Liver (tissue), 9 donors: Measurements from ENCODE around the gene MAGOHB. TPM values are rescaled to one million over a fixed set of nuclear protein-coding genes. Genes with fewer than 3 reads are reported as not detected.

Experiments
- DNase-seq: peaks from one replicate; pipeline ENCODE4 v3.0.0-alpha.2; 2017; ENCODE audit warnings: low spot score
- H3K27ac ChIP-seq, 2 donors: one replicate each; pipeline ENCODE4 v1.7.0; 2013; ENCODE audit warnings: inconsistent platforms in 2 of 2, low read length in 2 of 2, control low read depth in 1 of 2, low read depth in 1 of 2, mild to moderate bottlenecking in 1 of 2
- H3K27me3 ChIP-seq, 4 donors: one replicate each; pipeline versions ENCODE4 v1.6.1 to v1.7.0; 2013; ENCODE audit warnings: low read length in 3 of 4, inconsistent platforms in 1 of 4, mild to moderate bottlenecking in 1 of 4, moderate library complexity in 1 of 4; ENCODE audit not compliant: control insufficient read depth in 4 of 4, insufficient read depth in 4 of 4
- H3K36me3 ChIP-seq, 4 donors: one replicate each; pipeline versions ENCODE4 v1.6.1 to v1.7.0; 2013; ENCODE audit warnings: low read length in 3 of 4, mild to moderate bottlenecking in 3 of 4, low read depth in 1 of 4, moderate library complexity in 1 of 4; ENCODE audit not compliant: control insufficient read depth in 4 of 4, insufficient read depth in 3 of 4
- H3K4me1 ChIP-seq, 4 donors: one replicate each; pipeline versions ENCODE4 v1.6.1 to v1.7.0; 2013; ENCODE audit warnings: low read length in 3 of 4, mild to moderate bottlenecking in 3 of 4, moderate library complexity in 1 of 4; ENCODE audit not compliant: control insufficient read depth in 4 of 4, insufficient read depth in 4 of 4
- H3K4me3 ChIP-seq, 3 donors: one replicate each; pipeline versions ENCODE4 v1.6.1 to v1.7.0; 2013; ENCODE audit warnings: low read length in 3 of 3, control low read depth in 1 of 3, low read depth in 1 of 3, mild to moderate bottlenecking in 1 of 3
- H3K9ac ChIP-seq, 2 donors: one replicate each; pipeline ENCODE4 v1.7.0; 2013; ENCODE audit warnings: low read length in 2 of 2, mild to moderate bottlenecking in 2 of 2, moderate library complexity in 2 of 2, control low read depth in 1 of 2, low read depth in 1 of 2
- H3K9me3 ChIP-seq, 4 donors: one replicate each; pipeline versions ENCODE4 v1.6.1 to v1.7.0; 2013; ENCODE audit warnings: low read length in 3 of 4; ENCODE audit not compliant: control insufficient read depth in 4 of 4
- CTCF ChIP-seq: fragments of 150-350 bp; IDR thresholded peaks from 2 replicates; pipeline ENCODE4 v1.5.1; 2017; ENCODE audit warnings: improper control_type of control experiment, low read depth, low read length; ENCODE audit not compliant: missing input control
- EGR1 ChIP-seq, 2 donors: IDR thresholded peaks; 2 replicates each; pipeline ENCODE4 v1.6.1; 2016 to 2018; ENCODE audit warnings: antibody characterized with exemption in 2 of 2, low read depth in 2 of 2
- FOXA1 ChIP-seq: IDR thresholded peaks from 2 replicates; pipeline ENCODE4 v1.6.1; 2016; ENCODE audit warnings: antibody characterized with exemption
- FOXA2 ChIP-seq: IDR thresholded peaks from 2 replicates; pipeline ENCODE4 v1.6.1; 2016; ENCODE audit warnings: antibody characterized with exemption
- GABPA ChIP-seq, 2 donors: IDR thresholded peaks in 1 of 2; conservative IDR thresholded peaks in 1 of 2; 2 replicates each; pipeline ENCODE4 v1.6.1; 2016; ENCODE audit warnings: antibody characterized with exemption in 2 of 2, mild to moderate bottlenecking in 1 of 2, moderate library complexity in 1 of 2
- HNF4A ChIP-seq, 2 donors: conservative IDR thresholded peaks; 2 replicates each; pipeline ENCODE4 v1.6.1; 2016; ENCODE audit warnings: antibody characterized with exemption in 2 of 2, mild to moderate bottlenecking in 2 of 2
- HNF4G ChIP-seq: IDR thresholded peaks from 2 replicates; pipeline ENCODE4 v1.6.1; 2016; ENCODE audit warnings: antibody characterized with exemption
- JUND ChIP-seq, 2 donors: IDR thresholded peaks; 2 replicates each; pipeline ENCODE4 v1.6.1; 2016; ENCODE audit warnings: antibody characterized with exemption in 2 of 2
- MAX ChIP-seq: IDR thresholded peaks from 2 replicates; pipeline ENCODE4 v1.6.1; 2016; ENCODE audit warnings: antibody characterized with exemption
- NR2F2 ChIP-seq: IDR thresholded peaks from 2 replicates; pipeline ENCODE4 v1.6.1; 2016; ENCODE audit warnings: antibody characterized with exemption
- RAD21 ChIP-seq, 2 donors: IDR thresholded peaks; 2 replicates each; pipeline ENCODE4 v1.6.1; 2016; ENCODE audit warnings: antibody characterized with exemption in 2 of 2, mild to moderate bottlenecking in 2 of 2
- REST ChIP-seq: IDR thresholded peaks from 2 replicates; pipeline ENCODE4 v1.6.1; 2016; ENCODE audit warnings: antibody characterized with exemption, mild to moderate bottlenecking
- RXRA ChIP-seq, 2 donors: IDR thresholded peaks; 2 replicates each; pipeline ENCODE4 v1.6.1; 2017 to 2018; ENCODE audit warnings: antibody characterized with exemption in 2 of 2, mild to moderate bottlenecking in 1 of 2
- SP1 ChIP-seq: IDR thresholded peaks from 2 replicates; pipeline ENCODE4 v1.6.1; 2018; ENCODE audit warnings: antibody characterized with exemption, mild to moderate bottlenecking
- TAF1 ChIP-seq: conservative IDR thresholded peaks from 2 replicates; pipeline ENCODE4 v1.6.1; 2016; ENCODE audit warnings: antibody characterized with exemption, mild to moderate bottlenecking
- YY1 ChIP-seq: IDR thresholded peaks from 2 replicates; pipeline ENCODE4 v1.6.1; 2016; ENCODE audit warnings: antibody characterized with exemption, mild to moderate bottlenecking
- ZBTB33 ChIP-seq: IDR thresholded peaks from 2 replicates; pipeline ENCODE4 v1.6.1; 2016; ENCODE audit warnings: antibody characterized with exemption
- WGBS: extraction: QIAGEN DNeasy Blood & Tissue Kit; methylation state at CpG from one replicate; pipeline ENCODE4 v1.1.7; 2013; 5-methylcytosine and 5-hydroxymethylcytosine counted together
- polyA plus RNA-seq, 2 donors: library from polyadenylated mRNA; stranded (reverse) in 1 of 2; unstranded in 1 of 2; fragments of 200-250 nt in 1 of 2; fragments of >200 nt in 1 of 2; fragmentation: Nextera tagmentation in 1 of 2; extraction: Ambion mirVana in 1 of 2; gene quantifications; one replicate each; pipeline versions ENCODE4 v1.2.1 to v1.2.3, GENCODE V29; 2013 to 2015
- total RNA-seq, 2 donors: library from RNA; depleted of rRNA; stranded (reverse); fragments of >200 nt; gene quantifications; one replicate each; pipeline ENCODE4 v1.2.3, GENCODE V29; 2014
- donor health status: healthy.
- donor health status: healthy.
- donor health status: healthy.
- donor health status: healthy.
- donor health status: healthy.

Gene MAGOHB
- total and polyA plus RNA-seq, 4 donors = 7.6 to 20.7 (median 8.9) TPM

GRCh38 chr12:10590966-10591365 is 22.4 kb downstream of the MAGOHB start:
- Histone ChIP-seq H3K9me3 (no peaks in the 10 kb centered on the region), H3K27me3 (no peaks in the 10 kb centered on the region), H3K27ac (no peak overlapping the region), H3K4me1 (no peaks in the 10 kb centered on the region), H3K9ac (no peak overlapping the region), H3K4me3 (no peak overlapping the region), H3K36me3 (no peaks in the 10 kb centered on the region)
- 97% methylated on average over 3 of the region's 3 CpGs for WGBS
- DNase-seq = no peak
- TF ChIP-seq RXRA (IDR thresholded peaks at IDR 0.05) (no peak), FOXA1 (no peak), GABPA (IDR thresholded peaks at IDR 0.05 in 1 of 2, conservative IDR thresholded peaks at IDR 0.05 in 1 of 2) (no peak), EGR1 (IDR thresholded peaks at IDR 0.05; ENCODE audit: low read depth in 2 of 2) (no peak), YY1 (no peak), NR2F2 (no peak), HNF4G (no peak), FOXA2 (no peak), SP1 (no peak), HNF4A (conservative IDR thresholded peaks at IDR 0.05) (no peak), JUND (IDR thresholded peaks at IDR 0.05) (no peak), TAF1 (no peak), REST (no peak), CTCF (no peak), MAX (no peak)

- H3K9me3 ChIP-seq = no peaks in the 10 kb centered on the region
- 93% methylated on average over 1 of the region's 1 CpG for WGBS
Measured at GRCh38 chr12:10584415-10584814, 29.0 kb downstream of the MAGOHB start.

More at GRCh38 chr12:10584415-10584814, 29.0 kb downstream of the MAGOHB start:
- Histone ChIP-seq H3K9ac (no peak overlapping the region), H3K27me3 (no peaks in the 10 kb centered on the region), H3K4me3 (no peak overlapping the region), H3K27ac (no peak overlapping the region), H3K4me1 (no peaks in the 10 kb centered on the region), H3K36me3 (peaks cover 0 to 6% (median 2%) of the 10 kb centered on the region in 4 donors)
- no peak for DNase-seq
- TF ChIP-seq SP1 (no peak), EGR1 (IDR thresholded peaks at IDR 0.05; ENCODE audit: low read depth in 2 of 2) (no peak), RXRA (IDR thresholded peaks at IDR 0.05) (no peak), FOXA2 (no peak), RAD21 (IDR thresholded peaks at IDR 0.05) (no peak), JUND (IDR thresholded peaks at IDR 0.05) (no peak), REST (no peak), FOXA1 (no peak), TAF1 (no peak), CTCF (no peak), NR2F2 (no peak), ZBTB33 (no peak), HNF4G (no peak)
